Measurements from ENCODE around the gene ZCCHC14. TPM values are rescaled to one million over a fixed set of nuclear protein-coding genes. Genes with fewer than 3 reads are reported as not detected.
"Not testable (repeated sequence)": the region's sequence is repeated elsewhere in the genome, so short reads cannot be mapped to it uniquely, and the experiment has no call there.

The ZCCHC14 gene
- total RNA-seq, 4 donors from 2014 or later = 27.7 to 56.1 (median 36.7) TPM

GRCh38 chr16:87487361-87487924 is 5.4 kb downstream of the ZCCHC14 start:
- peak overlapping the region in 2 of 4 donors; percentile 7 to 36 for H3K4me3 ChIP-seq
- peak in 2 of 3 donors; percentile 9 to 41 for TF ChIP-seq POLR2AphosphoS5 (IDR thresholded peaks at IDR 0.05)
- TF ChIP-seq POLR2A (IDR thresholded peaks at IDR 0.05) = no peak
- H3K9me3 ChIP-seq = no peaks in the 10 kb centered on the region
- WGBS, 2 donors (ENCODE audit: low coverage in 1 of 2) = 14 to 39% methylated on average over 13 to 24 of the region's 24 CpGs
- DNase-seq = peak; percentile 85
- H3K27me3 ChIP-seq = no peaks in the 10 kb centered on the region
- intact Hi-C loops (cut with DNase I; ENCODE audit: low total_unique reads) (loop anchor here (1.0 kb wide), 1 partner anchor 24 kb away; no protein-coding TSS in a partner anchor), in situ Hi-C loops (cut with MboI; ENCODE audit: low pct_ligation_motif_present in 1 of 4, low pct_unique_long_range_greater_than_20kb in 1 of 4, low sequenced_read_pairs in 3 of 4) (no loop called here)
- H3K27ac ChIP-seq = peak overlapping the region; percentile 43 to 74 (median 74)
- H3K4me1 ChIP-seq = peaks cover 42 to 85% (median 64%) of the 10 kb centered on the region in 4 donors
- H3K36me3 ChIP-seq = no peaks in the 10 kb centered on the region

GRCh38 chr16:87486713-87487247 is 6.0 kb downstream of the ZCCHC14 start:
- DNase-seq = no peak
- TF ChIP-seq POLR2A (IDR thresholded peaks at IDR 0.05) (no peak), POLR2AphosphoS5 (IDR thresholded peaks at IDR 0.05) (no peak), EP300 (IDR thresholded peaks at IDR 0.05; ENCODE audit: low read depth) (no peak), CTCF (IDR thresholded peaks at IDR 0.05) (no peak)
- peaks cover 42 to 85% (median 64%) of the 10 kb centered on the region in 4 donors for H3K4me1 ChIP-seq
- in situ Hi-C loops (cut with MboI; ENCODE audit: low pct_ligation_motif_present in 1 of 4, low pct_unique_long_range_greater_than_20kb in 1 of 4, low sequenced_read_pairs in 3 of 4) (no loop called here), intact Hi-C loops (cut with DNase I; ENCODE audit: low total_unique reads) (loop anchor here (1.0 kb wide), 1 partner anchor 23 kb away; no protein-coding TSS in a partner anchor)
- 48 to 56% methylated on average over 5 of the region's 5 CpGs for WGBS, 2 donors (ENCODE audit: low coverage in 1 of 2)
- peak overlapping the region; percentile 43 to 74 (median 74) for H3K27ac ChIP-seq
- peak overlapping the region in 1 of 4 donors; percentile 36 for H3K4me3 ChIP-seq
- no peaks in the 10 kb centered on the region for H3K9me3 ChIP-seq
- H3K27me3 ChIP-seq = no peaks in the 10 kb centered on the region
- H3K36me3 ChIP-seq = no peaks in the 10 kb centered on the region

- peaks cover 42 to 80% (median 60%) of the 10 kb centered on the region in 4 donors for H3K4me1 ChIP-seq
- H3K27me3 ChIP-seq = no peaks in the 10 kb centered on the region
- no peak overlapping the region for H3K4me3 ChIP-seq
- H3K9me3 ChIP-seq = no peaks in the 10 kb centered on the region
- H3K36me3 ChIP-seq = no peaks in the 10 kb centered on the region
- DNase-seq = no peak
- 71 to 83% methylated on average over 1 to 8 of the region's 8 CpGs for WGBS, 2 donors (ENCODE audit: low coverage in 1 of 2)
- TF ChIP-seq POLR2AphosphoS5 (IDR thresholded peaks at IDR 0.05) (no peak), EP300 (IDR thresholded peaks at IDR 0.05; ENCODE audit: low read depth) (no peak), POLR2A (IDR thresholded peaks at IDR 0.05) (no peak), CTCF (IDR thresholded peaks at IDR 0.05) (no peak)
- intact Hi-C loops (cut with DNase I; ENCODE audit: low total_unique reads) (no loop called here), in situ Hi-C loops (cut with MboI; ENCODE audit: low pct_ligation_motif_present in 1 of 4, low pct_unique_long_range_greater_than_20kb in 1 of 4, low sequenced_read_pairs in 3 of 4) (no loop called here)
- H3K27ac ChIP-seq = peak overlapping the region; percentile 43 to 74 (median 74)
These were observed 6.5 kb downstream of the ZCCHC14 start for GRCh38 chr16:87486282-87486681.

DNA sequence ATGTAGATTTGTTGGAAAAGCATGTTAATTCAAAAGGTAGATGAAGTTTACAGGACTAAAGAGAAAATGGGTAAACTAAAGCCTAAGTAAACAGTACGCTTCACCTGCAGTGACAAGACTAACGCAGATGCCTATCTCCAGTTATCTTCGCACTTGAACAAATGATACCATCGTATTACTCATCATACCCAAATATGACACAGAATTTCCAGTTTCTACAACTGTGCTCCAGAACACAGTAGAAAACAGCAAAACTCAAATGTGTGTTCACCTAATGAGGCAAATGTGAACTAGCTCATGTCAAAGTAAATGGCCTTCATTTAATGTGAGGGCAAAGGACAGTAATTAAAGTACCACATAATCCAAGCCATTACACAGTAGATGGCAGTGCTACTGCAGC is 7.0 kb downstream of the ZCCHC14 start:
- H3K9me3 ChIP-seq; in situ Hi-C loops (cut with MboI; ENCODE audit: low pct_ligation_motif_present in 1 of 4, low pct_unique_long_range_greater_than_20kb in 1 of 4, low sequenced_read_pairs in 3 of 4); H3K36me3 ChIP-seq; H3K4me3 ChIP-seq; DNase-seq; H3K27me3 ChIP-seq; intact Hi-C loops (cut with DNase I; ENCODE audit: low total_unique reads): not testable (repeated sequence)
- 52 to 67% methylated on average over 4 of the region's 4 CpGs for WGBS, 2 donors (ENCODE audit: low coverage in 1 of 2)
- peaks cover 42 to 79% (median 56%) of the 10 kb centered on the region in 4 donors for H3K4me1 ChIP-seq
- H3K27ac ChIP-seq = peak overlapping the region; percentile 43 to 74 (median 48)

GRCh38 chr16:87484487-87485331 is 8.1 kb downstream of the ZCCHC14 start:
- H3K27ac ChIP-seq = peak overlapping the region; percentile 30 to 74 (median 48)
- 64 to 70% methylated on average over 10 to 21 of the region's 22 CpGs for WGBS, 2 donors (ENCODE audit: low coverage in 1 of 2)
- in situ Hi-C loops (cut with MboI; ENCODE audit: low pct_ligation_motif_present in 1 of 4, low pct_unique_long_range_greater_than_20kb in 1 of 4, low sequenced_read_pairs in 3 of 4) (no loop called here), intact Hi-C loops (cut with DNase I; ENCODE audit: low total_unique reads) (no loop called here)
- H3K36me3 ChIP-seq = no peaks in the 10 kb centered on the region
- no peak for DNase-seq
- H3K9me3 ChIP-seq = no peaks in the 10 kb centered on the region
- TF ChIP-seq EP300 (IDR thresholded peaks at IDR 0.05; ENCODE audit: low read depth) (no peak), POLR2A (IDR thresholded peaks at IDR 0.05) (no peak), POLR2AphosphoS5 (IDR thresholded peaks at IDR 0.05) (no peak), CTCF (IDR thresholded peaks at IDR 0.05) (no peak)
- H3K27me3 ChIP-seq = no peaks in the 10 kb centered on the region
- peaks cover 42 to 70% (median 49%) of the 10 kb centered on the region in 4 donors for H3K4me1 ChIP-seq
- H3K4me3 ChIP-seq = no peak overlapping the region

All from transverse colon (tissue), 4 donors.